Fibroblast of lung (primary cell): ENCODE measurements around the gene ABR.
"Not testable (repeated sequence)": the region's sequence is repeated elsewhere in the genome, so short reads cannot be mapped to it uniquely, and the experiment has no call there.

Experiments
- EZH2 ChIP-seq: IDR thresholded peaks from 2 replicates; pipeline ENCODE4 v1.5.1; 2012; ENCODE audit warnings: low read length, control low read depth, mild to moderate bottlenecking; ENCODE audit errors: missing control alignments
- TF ChIP-seq, protein P1 (sequence below), 2 donors: IDR thresholded peaks in 1 of 2; conservative IDR thresholded peaks in 1 of 2; 1 replicate in 1 of 2; 2 replicates in 1 of 2; pipeline ENCODE4 v1.5.1; 2011 to 2012; ENCODE audit warnings: low read length in 2 of 2, control low read depth in 1 of 2, inconsistent platforms in 1 of 2, low read depth in 1 of 2, mild to moderate bottlenecking in 1 of 2

DNA sequence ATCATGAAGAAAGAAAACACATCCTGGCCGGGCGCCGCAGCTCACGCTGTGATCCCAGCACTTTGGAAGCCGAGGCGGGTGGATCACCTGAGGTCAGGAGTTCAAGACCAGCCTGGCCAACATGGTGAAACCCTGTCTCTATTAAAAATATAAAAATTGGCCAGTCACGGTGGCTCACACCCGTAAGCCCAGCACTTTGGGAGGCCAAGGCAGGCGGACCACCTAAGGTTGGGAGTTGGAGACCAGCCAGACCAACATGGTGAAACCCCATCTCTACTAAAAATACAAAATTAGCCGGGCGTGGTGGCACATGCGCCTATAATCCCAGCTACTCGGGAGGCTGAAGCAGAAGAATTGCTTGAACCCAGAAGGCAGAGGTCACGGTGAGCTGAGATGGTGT, 207.9 kb downstream of the ABR start:
- TF ChIP-seq, protein P1, sequence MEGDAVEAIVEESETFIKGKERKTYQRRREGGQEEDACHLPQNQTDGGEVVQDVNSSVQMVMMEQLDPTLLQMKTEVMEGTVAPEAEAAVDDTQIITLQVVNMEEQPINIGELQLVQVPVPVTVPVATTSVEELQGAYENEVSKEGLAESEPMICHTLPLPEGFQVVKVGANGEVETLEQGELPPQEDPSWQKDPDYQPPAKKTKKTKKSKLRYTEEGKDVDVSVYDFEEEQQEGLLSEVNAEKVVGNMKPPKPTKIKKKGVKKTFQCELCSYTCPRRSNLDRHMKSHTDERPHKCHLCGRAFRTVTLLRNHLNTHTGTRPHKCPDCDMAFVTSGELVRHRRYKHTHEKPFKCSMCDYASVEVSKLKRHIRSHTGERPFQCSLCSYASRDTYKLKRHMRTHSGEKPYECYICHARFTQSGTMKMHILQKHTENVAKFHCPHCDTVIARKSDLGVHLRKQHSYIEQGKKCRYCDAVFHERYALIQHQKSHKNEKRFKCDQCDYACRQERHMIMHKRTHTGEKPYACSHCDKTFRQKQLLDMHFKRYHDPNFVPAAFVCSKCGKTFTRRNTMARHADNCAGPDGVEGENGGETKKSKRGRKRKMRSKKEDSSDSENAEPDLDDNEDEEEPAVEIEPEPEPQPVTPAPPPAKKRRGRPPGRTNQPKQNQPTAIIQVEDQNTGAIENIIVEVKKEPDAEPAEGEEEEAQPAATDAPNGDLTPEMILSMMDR (conservative IDR thresholded peaks at IDR 0.05 in 1 of 2, IDR thresholded peaks at IDR 0.05 in 1 of 2; ENCODE audit: low read depth in 1 of 2, low read length in 2 of 2): not testable (repeated sequence)
- not testable (repeated sequence) for TF ChIP-seq EZH2
